HG03159 (cell line): ENCODE data around the gene NCAM1.

Experiments used
- ATAC-seq: cut with Tn5 transposase; IDR thresholded peaks from one replicate; pipeline ENCODE4 v1.9.1; 2021; ENCODE audit warnings: mild to moderate bottlenecking, moderate library complexity; ENCODE audit not compliant: unreplicated experiment

The NCAM1 gene

DNA sequence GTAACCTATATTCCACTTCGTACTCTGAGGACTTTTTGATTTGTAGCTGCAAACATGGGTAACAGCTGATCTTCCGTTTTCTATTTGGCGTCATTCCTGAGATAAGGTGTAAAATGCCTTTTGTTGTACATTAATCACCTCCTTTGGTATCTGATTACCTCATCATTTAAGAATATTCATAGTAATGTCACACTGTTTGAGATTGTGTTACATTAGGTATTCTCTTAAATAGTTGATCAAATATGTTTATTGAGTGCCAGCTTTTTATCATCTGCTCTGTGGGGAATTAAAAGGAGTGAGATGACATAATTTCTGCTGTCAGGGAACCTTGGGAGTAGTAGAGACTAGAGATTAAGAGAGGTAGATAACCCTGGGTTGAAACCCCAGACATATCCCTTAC lies 5.9 kb downstream of the NCAM1 start:
- ATAC-seq = no peak

DNA sequence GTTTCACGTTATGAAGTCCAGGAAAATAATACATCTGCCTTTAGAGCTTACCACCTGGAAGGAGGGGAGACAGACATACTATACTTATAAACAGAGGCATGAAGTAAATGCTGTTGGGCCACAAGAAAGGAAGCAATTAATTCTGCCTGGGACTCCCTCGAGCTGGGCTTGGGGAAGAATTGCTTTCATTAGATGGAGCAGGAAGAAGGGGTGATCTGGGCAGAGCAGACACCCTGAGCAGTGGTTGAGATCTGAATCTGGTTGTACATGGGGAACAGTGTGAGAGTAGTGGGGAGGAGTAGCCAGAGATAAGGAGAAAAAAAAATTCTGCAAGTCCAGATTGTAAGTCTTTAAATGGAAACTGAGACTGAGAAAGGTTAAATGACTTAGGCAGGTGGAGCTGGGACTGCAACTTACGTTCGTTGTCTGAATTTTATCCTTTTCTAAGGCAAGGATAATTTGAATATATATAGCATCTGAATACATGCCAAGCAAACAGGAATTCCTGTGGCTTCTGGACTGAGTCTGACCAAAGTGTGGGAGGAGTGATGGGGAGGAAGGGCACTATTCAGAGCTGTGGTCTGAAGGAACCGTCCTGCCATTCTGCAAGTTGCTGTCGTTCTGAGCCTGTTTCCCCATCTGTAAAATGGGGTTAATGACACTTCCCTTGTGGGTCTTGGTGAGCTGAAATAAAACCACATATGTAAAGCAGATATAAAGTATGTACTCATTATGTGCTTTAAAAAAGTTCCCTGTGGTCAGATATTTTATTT lies 7.9 kb downstream of the NCAM1 start:
- no peak for ATAC-seq

DNA sequence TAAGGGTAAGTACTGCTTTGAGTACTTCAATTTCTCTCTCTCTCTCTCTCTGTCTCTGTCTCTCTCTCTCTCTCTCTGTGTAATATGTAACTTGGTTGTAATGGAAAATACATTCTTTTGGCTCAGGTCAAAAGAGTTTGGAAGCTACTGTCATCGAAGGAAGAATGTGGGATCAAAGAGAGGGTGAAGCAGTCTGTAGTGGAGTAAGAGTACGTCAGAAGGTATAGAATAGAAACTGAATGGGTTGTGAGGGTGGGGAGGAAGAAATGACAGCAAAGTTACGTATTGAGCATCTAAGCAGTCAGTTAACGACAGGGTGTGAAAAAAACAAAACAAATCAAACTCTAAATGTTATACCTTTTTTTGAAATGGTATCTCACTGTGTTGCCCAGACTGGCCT lies 10.0 kb downstream of the NCAM1 start:
- ATAC-seq = no peak

DNA sequence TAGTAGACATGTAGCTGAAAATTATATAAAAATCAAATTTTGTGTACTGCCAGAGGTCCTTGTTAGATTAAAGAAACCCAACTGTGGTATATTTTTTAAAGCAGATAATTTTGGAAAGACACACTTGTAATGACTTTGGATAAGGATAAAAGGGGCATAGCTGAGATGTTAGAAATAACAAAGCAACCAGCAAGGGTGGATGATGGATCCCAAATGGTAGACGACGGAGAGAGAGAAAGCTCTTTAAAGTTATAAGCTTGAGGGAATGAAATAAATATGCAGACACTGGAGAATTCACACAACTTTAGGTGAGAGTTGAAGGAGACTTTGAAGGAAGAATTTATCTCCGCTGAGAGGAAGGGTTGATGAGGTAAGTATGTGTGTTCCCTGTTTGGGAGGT lies 10.6 kb downstream of the NCAM1 start:
- ATAC-seq = no peak

DNA sequence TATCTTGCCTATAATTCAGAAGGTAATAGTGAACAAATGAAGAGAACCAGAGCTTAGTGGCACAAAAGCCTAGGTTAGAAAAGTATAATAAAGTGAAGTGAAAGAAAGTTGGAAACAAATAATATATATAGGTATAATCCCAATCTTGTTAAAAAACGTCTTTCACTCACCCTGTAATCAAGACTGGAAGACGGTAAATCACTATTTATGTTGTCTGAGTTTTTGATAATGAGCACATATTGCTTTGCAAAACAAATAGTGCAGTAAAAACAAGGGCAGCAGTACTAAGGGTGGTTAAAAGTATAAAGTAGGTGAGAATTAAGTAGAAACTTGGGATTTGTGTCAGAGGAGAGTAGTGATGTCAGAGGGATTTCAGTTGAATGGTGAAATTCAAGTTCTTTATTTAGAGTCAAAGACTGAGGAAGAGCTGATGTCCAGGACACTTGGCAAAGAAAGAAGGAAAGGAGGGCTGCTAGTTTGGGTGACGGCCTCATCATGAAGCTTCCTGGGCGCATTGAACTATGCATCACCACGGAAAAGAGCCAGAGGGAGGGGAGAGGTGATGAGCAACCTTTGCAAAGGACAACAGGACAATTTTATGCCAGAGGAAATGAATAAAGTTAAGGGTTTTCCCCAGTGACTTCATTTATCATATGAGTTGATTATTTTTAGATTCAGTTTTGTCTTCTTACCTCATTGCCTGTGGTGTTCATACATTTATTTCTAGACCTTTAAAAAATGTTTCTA lies 11.4 kb downstream of the NCAM1 start:
- no peak for ATAC-seq

DNA sequence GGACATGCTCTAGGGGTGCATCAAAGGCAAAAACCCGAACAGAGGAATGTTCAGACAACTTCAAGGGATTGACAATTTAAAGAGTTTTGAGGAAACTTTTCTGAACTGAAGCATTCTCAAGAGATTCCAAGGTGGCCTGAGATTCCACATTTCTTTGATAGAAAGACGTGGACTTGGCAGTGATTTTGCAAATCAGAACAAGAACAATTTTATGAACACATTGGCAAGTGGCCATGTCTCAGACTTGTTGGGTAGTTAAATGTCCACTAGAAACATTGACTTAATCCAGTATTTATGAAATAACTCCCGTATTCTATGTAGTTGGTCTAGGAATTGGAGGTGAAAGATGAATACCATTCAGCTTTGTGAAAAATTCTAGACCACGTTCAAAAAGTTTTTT lies 13.8 kb downstream of the NCAM1 start:
- ATAC-seq = no peak

DNA sequence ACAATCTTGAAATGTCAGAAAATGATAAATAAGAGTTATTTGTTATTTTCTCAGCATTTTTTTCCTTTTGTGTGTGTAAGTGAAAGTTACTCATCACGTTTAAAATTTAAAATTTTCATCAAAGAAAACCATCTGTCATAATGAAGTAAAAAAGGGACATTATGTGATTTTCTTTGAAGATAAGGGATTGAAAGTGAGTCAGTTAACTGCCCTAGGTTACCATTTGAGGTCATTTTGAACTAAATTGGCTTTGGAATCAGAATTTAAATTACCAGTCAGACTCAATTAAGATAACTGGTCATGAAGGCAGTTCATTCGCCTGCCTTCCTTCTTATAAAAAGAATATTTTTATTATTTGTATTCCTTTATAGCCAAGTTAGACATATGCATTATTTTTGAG lies 14.3 kb downstream of the NCAM1 start:
- no peak for ATAC-seq

DNA sequence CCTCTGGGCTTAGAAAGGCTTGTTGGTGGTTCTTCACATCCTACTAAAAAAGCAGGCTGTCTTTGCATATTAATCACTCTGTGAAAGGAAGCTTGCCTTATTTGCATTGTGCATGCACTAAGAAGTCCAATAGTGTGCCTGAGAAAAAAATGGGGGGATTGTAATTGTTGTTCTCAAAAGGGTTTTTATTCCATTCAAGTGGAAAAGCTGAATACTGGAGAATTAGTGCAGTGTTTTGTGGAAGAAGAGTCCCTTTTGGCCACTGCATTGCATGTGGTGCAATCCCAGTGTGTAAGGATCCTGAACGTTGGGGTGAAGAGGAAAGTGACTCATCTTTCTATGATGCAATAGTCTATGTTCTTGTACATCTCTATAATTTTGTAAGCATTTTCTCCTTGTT lies 16.5 kb downstream of the NCAM1 start:
- ATAC-seq = no peak

DNA sequence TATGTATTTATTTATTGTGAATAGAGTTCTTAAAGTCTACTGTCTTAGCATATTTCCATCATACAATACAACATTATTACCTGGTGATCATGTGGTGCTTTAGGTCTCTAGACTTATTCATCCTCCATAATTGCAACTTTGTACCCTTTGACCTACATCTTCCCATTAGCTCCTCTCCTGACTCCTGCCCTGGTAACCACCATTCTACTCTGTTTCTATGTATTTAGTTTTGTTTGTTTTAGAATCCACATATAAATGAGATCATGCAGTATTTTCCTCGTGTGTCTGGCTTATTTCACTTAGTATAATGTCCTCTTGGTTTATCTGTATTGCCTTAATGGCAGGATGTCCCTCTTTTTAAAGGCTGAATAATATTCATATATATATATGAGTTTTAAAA lies 22.7 kb downstream of the NCAM1 start:
- no peak for ATAC-seq

DNA sequence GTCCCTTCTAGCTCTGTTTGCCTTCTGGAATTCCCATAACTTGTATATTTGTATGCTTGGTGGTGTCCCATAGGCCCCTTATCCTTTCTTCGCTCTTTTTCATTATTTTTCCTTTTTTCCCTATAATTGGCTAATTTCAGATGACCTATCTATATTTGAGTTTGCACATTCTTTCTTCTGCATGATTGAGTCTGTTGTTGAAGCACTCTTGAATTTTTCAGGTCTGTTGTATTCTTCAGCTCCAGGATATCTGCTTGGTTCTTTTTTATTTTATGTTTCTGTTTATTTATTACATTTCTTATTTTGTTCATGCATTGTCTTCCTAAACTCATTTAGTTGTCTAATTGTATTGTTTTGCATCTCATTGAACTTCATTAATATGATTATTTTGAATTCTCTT lies 28.0 kb downstream of the NCAM1 start:
- ATAC-seq = no peak

DNA sequence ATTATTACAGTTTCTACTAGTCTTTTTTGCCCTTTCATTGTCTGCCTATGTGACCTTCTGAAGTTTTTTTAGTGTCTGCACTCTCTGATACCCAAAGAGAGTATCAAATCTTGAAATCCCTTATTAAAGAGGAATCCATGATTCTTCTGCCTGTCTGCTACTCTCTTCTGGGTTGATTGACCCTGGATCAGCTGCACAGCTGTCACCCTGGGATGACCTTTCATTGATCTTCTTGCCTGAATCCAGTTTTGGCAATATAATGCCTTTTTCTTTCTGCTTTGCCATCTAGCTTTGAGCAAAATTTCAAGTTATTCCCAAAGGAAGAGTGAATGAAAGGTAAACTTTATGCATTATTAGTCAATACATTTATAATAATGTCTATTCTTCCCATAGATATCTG lies 32.6 kb downstream of the NCAM1 start:
- no peak for ATAC-seq

DNA sequence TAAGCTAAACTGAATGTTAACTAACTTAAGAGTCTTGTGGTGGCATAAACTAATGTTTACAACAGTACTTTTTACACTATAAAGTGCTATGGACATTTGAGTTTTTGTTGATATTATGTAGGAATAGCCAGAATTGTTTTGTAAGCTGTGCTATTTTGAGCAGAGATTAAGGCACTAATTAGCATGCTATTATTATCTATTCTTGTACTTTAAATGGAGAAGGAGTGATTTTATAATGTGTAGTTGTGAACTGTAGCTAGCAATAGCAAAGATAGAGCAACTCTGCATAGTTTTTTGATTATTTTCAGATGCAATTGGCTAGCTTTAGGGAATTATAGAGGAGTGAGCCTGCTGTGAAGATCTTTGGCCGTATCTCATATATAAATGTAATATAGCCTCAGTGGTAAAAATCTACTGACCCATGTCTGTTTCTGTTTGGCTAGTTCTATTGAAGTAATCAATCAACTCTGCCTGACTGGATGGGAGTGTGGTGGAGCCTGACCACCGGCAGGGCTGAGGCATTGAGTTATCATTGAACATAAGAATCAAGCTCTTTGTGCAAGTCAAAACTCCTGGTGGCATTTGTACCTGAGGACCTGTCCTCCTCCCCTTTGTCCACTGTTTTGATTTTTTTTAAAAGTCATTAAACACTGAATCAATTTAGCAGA lies 34.3 kb downstream of the NCAM1 start:
- ATAC-seq = no peak

DNA sequence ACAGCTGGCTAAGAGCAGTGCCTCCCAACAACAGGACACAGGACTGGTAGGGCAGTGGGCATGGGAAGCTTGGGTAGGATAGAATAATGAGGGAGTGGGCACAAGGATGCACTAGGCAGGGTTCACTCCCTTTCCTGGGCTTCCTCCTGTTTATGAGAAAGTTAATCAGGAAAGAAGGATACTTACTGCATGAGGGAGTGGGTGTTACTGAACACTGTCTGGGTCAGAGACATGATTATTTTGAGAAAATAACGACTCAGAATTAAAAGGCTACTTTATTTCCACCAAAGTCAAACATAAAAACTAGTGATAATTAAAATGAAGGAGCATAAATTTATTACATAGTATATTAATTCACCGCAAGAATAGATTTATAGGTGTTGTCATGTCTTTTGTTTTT lies 35.8 kb downstream of the NCAM1 start:
- ATAC-seq = no peak

DNA sequence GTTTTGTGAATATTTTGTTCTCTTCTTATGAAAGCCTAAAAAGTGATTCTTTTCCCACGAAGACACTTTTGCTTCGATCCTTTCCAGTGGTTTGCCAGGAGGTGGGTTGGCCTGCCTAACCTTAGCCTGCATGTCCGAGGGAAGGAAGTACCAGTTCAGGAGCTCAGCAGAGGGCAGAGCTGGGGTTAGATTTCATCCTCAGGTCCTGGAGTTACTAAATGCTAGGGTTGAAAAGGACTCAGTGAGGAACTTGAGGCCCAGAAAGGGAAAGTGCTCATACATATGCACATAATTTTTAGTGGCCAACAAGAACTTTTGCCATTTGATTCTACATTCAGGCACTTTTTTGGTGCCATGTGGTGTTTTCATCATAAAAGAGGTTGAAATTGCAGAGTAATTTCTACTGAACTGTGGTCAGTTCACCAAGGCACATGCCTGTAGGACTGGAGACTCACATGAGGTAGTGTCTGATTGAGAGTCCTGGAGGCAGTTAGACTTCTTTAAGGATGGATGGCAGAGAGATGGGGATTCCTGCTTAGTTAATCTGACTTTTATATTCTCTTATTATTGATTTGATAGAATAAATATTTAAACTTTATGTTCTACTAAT lies 36.7 kb downstream of the NCAM1 start:
- ATAC-seq = no peak

DNA sequence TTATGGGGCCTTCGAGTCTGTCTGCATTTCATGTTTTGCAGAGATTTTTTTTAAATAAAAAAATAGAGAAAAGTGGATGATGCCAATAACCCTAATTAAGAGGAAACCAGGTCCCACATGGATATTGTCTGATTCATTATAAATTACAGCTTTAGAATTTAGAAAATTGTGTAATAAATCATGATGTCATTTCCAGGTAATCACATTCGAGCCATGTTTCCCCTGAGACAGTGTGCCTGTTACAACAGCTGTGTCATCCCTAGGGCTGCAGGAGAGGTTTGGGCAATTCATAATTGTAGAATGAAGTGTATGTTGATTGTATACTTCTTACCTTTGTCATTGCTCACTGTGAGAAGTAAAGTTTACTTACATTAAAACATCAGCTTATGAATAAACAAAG lies 38.3 kb downstream of the NCAM1 start:
- ATAC-seq = no peak

DNA sequence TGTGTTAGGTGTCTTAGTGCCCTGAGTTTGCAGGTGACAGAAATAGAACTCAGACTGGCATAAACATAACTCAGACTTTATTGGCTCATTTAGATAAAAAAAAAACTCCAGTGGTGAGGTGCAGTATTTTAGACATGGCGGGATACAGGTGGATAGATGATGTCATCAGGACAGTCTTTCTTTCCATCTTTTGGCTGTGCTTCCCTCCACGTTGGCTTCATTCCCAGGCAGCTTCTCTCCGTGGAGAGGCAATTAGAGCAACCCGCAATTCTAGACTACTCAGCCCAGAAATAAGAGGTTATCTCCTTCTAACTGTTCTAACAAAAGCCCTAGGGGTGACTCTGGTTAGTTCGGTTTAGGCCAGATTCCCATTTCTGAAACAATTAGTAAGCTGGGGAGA lies 40.5 kb downstream of the NCAM1 start:
- ATAC-seq = no peak

DNA sequence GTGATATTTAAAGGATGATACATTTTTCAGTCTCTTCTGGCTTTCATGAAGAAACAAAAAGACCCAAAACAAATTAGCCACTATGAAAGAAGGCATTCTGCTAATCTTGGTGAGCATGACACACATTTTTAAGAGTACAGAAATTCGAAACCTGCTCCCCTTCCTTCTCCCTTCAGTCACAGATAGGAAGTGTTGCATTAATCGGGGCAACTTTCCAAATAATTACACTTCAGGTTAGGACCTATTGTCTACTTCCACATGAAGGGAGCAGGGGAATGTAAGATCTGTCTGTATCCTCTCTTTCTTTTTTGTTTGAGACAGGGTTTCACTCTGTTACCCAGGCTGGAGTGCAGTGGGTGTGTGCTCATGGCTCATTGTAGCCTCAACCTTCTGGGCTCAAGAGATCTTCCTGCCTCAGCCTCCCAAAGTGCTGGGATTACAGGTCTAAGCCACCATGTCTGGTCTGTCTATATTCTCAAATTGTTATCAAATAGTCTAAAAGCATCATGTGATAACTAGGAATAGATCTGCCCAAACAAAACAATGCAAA lies 45.8 kb downstream of the NCAM1 start:
- no peak for ATAC-seq

DNA sequence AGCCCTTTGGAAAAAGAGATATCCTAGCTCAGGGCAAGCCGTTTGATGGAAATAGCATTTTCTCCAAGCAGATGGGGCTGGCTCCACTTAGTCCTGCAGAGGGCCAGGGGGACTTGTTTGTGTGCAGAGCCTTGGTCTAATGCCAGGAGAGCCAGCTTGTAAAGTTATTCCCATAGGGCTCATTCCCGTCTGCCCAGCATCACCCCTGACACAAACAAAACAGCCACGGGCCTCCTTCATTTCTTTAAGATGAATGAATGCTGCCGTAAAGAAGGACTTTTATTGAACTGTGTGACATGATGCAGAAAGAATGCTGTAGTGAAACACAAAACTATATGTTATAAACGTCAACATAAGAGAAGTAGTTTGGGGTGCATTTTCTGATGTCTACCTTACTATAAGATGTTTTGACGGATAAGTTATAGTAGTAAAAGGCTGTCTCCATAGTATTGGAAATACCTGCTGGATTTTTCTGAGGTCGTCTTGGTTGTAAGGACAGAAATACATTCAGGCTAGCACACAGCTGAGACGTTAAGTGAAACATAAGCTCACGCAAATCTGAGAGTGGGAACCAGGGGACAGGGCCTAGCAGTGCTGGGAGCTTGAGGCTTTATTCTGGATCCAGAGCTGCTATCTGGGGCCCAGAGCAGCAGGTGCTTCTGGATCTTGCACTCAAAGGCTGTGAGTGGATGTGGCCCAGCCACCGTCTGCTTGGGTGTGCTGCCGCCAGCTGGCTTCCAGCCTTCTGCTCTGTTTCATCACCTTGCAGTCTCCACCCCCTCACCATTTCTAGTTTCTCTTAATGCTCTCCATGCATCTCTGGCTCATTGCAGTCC lies 53.3 kb downstream of the NCAM1 start:
- no peak for ATAC-seq

DNA sequence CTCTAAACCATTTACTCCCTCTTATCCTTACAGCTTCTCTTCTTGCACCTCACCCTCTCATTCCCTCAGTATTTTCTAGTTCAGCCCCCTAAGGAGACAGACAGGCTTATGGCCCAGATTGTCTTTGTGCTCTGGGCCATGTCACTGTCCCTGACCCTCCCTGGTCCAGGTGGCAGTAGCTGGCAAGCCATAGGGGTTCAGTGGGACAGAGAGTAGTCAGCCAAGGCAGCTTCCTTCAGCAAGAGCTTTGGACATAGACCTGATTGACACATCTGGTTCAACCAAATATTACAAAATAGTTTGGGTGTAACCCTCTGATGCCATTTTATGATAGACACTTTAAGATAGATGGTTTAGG lies 53.9 kb downstream of the NCAM1 start:
- no peak for ATAC-seq

DNA sequence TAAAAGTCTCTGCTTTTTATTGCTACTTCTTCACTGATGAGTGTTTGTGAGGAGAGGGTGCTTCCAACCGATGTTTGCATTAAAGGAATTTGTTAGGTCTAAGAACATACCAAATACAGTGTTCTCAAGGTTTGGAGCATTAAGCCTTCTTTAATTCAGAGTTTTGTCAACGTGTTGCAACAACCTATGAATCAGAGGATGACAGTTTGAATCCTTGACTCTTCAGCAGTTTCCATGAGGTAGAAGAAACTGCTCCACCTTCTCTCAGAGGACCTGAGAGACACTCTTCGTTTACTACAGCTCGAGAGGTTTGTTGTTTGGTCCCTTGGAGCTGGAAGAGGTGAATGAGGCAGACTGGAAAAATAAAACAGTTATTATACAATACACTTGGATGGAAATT lies 55.7 kb downstream of the NCAM1 start:
- ATAC-seq = no peak

DNA sequence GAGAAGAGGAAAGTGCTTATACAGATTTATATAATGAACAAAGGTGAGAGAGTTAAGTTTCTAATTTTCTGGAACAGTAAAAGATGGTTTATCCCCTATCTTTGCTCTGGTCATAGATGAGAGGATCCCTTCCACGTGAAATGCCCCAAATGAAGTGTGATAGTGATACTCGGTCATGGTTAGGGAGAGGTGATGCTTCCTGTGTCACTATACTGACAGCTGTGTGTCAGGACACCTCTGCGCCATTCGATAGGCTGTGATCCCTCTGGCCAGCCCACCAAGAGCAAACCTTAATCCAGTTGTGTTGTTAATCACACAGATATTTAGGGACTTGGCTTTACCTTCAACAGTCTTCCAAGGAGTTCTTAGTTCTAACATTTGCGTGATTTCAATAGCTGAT lies 57.7 kb downstream of the NCAM1 start:
- ATAC-seq = no peak
